ENCODE measurements around the gene WFDC1. TPM values are rescaled to one million over a fixed set of nuclear protein-coding genes. Genes with fewer than 3 reads are reported as not detected.

The WFDC1 gene
- total and polyA plus RNA-seq, 2 donors (not counting 3 experiments of a cell fraction or from before 2014, with no cell fraction given) = not detected

DNA sequence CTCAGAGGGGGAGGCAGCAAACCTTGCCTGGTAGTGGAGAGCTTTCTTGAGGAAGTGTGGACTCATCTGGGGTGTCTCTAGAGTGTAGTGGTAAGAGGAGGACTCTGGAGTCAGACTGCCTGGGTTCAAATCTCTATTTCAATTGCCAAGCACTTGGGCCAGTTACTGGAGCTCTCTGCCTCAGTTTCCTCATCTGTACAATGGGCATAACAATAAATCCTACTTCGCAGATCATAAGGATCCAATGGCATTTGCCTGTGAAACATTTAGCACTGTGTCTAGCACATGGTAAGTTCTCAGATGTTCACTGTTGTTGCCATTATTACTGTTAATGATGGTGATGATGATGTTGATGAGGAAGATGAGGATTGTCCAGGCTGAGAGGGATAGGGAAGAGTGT, 23.6 kb upstream of the WFDC1 start:
- Histone ChIP-seq H3K36me3 (ENCODE audit: control insufficient read depth in 2 of 2, extremely low read depth in 1 of 2, insufficient read depth in 2 of 2, low read length in 2 of 2) (no peaks in the 10 kb centered on the region), H3K79me2 (ENCODE audit: control insufficient read depth, insufficient read depth, low read length) (no peaks in the 10 kb centered on the region), H3K9me3 (replicated peaks; ENCODE audit: control insufficient read depth, insufficient read depth, low read length) (no peaks in the 10 kb centered on the region), H4K20me1 (replicated peaks; ENCODE audit: control insufficient read depth, extremely low read depth, insufficient read depth, low read length) (no peaks in the 10 kb centered on the region), H3K4me3 (replicated peaks in 1 of 3; ENCODE audit: insufficient read depth in 1 of 3, low read depth in 1 of 3, low read length in 3 of 3) (no peak overlapping the region), H3K9ac (replicated peaks; ENCODE audit: extremely low read depth, insufficient read depth, low read length) (no peak overlapping the region), H3K4me1 (ENCODE audit: control insufficient read depth, extremely low read depth, insufficient read depth, low read length) (no peaks in the 10 kb centered on the region), H3K4me2 (ENCODE audit: insufficient read depth, low read length) (no peak overlapping the region), H3K27ac (ENCODE audit: insufficient read depth, low read depth, low read length) (no peak overlapping the region), H3K9me1 (replicated peaks; ENCODE audit: control insufficient read depth, extremely low read depth, insufficient read depth, low read length) (no peaks in the 10 kb centered on the region), H2AFZ (ENCODE audit: low read depth, low read length) (no peak overlapping the region), H3K27me3 (ENCODE audit: control insufficient read depth in 2 of 2, insufficient read depth in 2 of 2, low read length in 2 of 2) (peaks cover 0 to 4% of the 10 kb centered on the region in 2 experiments)
- no peak for DNase-seq (ENCODE audit: low read depth, low spot score)
- dilution Hi-C loops (cut with MboI; ENCODE audit: extremely low pct_ligation_motif_present, low sequenced_read_pairs) = no loop called here
- intact Hi-C loops (cut with micrococcal nuclease) = no loop called here
- no TSS peak for BruUV-seq (replicated peaks)
- CTCF ChIA-PET = no interaction called here
- POLR2A ChIA-PET = no interaction called here
- no peak for FAIRE-seq
- no peak for TF ChIP-seq POLR2A (IDR thresholded peaks at IDR 0.05; ENCODE audit: low read depth, low read length)
- no peak for TF ChIP-seq POLR2AphosphoS5 (IDR thresholded peaks at IDR 0.05; ENCODE audit: insufficient read depth, low read depth, low read length)
- no peak for TF ChIP-seq FOS (IDR thresholded peaks at IDR 0.05; ENCODE audit: borderline replicate concordance, insufficient read depth, low read length)
- TF ChIP-seq GATA2 (IDR thresholded peaks at IDR 0.05; ENCODE audit: insufficient read depth, insufficient read length, low read depth, low read length) = no peak
- no peak for TF ChIP-seq CTCF (IDR thresholded peaks at IDR 0.05; ENCODE audit: extremely low read depth in 1 of 2, insufficient read depth in 1 of 2, low read depth in 1 of 2, low read length in 2 of 2)
- TF ChIP-seq JUN (IDR thresholded peaks at IDR 0.05; ENCODE audit: borderline replicate concordance, insufficient read depth, insufficient read length, low read depth) = no peak
- no peak for TF ChIP-seq MYC (IDR thresholded peaks at IDR 0.05; ENCODE audit: low read depth, low read length)
- no peak for TF ChIP-seq EZH2 (IDR thresholded peaks at IDR 0.05; ENCODE audit: borderline replicate concordance, low read depth, low read length, severe bottlenecking)
- TF ChIP-seq, protein P1, sequence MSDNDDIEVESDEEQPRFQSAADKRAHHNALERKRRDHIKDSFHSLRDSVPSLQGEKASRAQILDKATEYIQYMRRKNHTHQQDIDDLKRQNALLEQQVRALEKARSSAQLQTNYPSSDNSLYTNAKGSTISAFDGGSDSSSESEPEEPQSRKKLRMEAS (IDR thresholded peaks at IDR 0.05; ENCODE audit: insufficient read depth, insufficient read length) = no peak
